Activated CD4-positive, alpha-beta T cell treated with anti-CD3 and anti-CD28 coated beads, Interleukin-2, Interleukin-6, amounts not matched to agents 100 ng/mL and 50 ng/mL, durations not matched to agents 16 hours and 8 hours (primary cell): Measurements from ENCODE around the gene CNTN5.
A peak's percentile ranks its signal among the peaks of the same experiment; 100 is the strongest.

Source experiments
- DNase-seq: peaks from one replicate; pipeline ENCODE4 v3.0.0-alpha.2; 2020

Gene CNTN5

GRCh38 chr11:99987821-99988470, 967.2 kb downstream of the CNTN5 start:
- DNase-seq = no peak

- no peak for DNase-seq
Measured at GRCh38 chr11:99988471-99988837, 967.7 kb downstream of the CNTN5 start.

- DNase-seq = no peak
Measured at GRCh38 chr11:100003985-100004384, 983.2 kb downstream of the CNTN5 start.

GRCh38 chr11:100004541-100004940, 983.8 kb downstream of the CNTN5 start:
- no peak for DNase-seq

GRCh38 chr11:100008417-100008816, 987.7 kb downstream of the CNTN5 start:
- no peak for DNase-seq

GRCh38 chr11:100009728-100010127, 989.0 kb downstream of the CNTN5 start:
- DNase-seq = no peak

- DNase-seq = no peak
Measured at GRCh38 chr11:100010393-100010792, 989.6 kb downstream of the CNTN5 start.

- DNase-seq = no peak
Measured at GRCh38 chr11:100011697-100012096, 990.9 kb downstream of the CNTN5 start.

- DNase-seq = no peak
Measured at GRCh38 chr11:100013011-100013410, 992.3 kb downstream of the CNTN5 start.

- DNase-seq = peak; percentile 12
Measured at GRCh38 chr11:100031973-100032372, 1011.2 kb downstream of the CNTN5 start.

GRCh38 chr11:100061006-100061405, 1040.3 kb downstream of the CNTN5 start:
- DNase-seq = no peak

GRCh38 chr11:100066399-100066798, 1045.7 kb downstream of the CNTN5 start:
- DNase-seq = no peak

GRCh38 chr11:100068116-100068515, 1047.4 kb downstream of the CNTN5 start:
- no peak for DNase-seq

- no peak for DNase-seq
Measured at GRCh38 chr11:100072131-100072530, 1051.4 kb downstream of the CNTN5 start.

- DNase-seq = no peak
Measured at GRCh38 chr11:100080381-100080780, 1059.6 kb downstream of the CNTN5 start.

- DNase-seq = no peak
Measured at GRCh38 chr11:100080821-100081220, 1060.1 kb downstream of the CNTN5 start.

- DNase-seq = no peak
Measured at GRCh38 chr11:100093698-100094097, 1072.9 kb downstream of the CNTN5 start.

- DNase-seq = no peak
Measured at GRCh38 chr11:100094121-100094865, 1073.5 kb downstream of the CNTN5 start.

- DNase-seq = no peak
Measured at GRCh38 chr11:100095809-100096208, 1075.1 kb downstream of the CNTN5 start.

GRCh38 chr11:100098560-100098959, 1077.8 kb downstream of the CNTN5 start:
- no peak for DNase-seq

- no peak for DNase-seq
Measured at GRCh38 chr11:100105255-100105981, 1084.7 kb downstream of the CNTN5 start.

- DNase-seq = no peak
Measured at GRCh38 chr11:100105982-100106358, 1085.2 kb downstream of the CNTN5 start.

- DNase-seq = no peak
Measured at GRCh38 chr11:100119176-100119575, 1098.4 kb downstream of the CNTN5 start.

- DNase-seq = no peak
Measured at GRCh38 chr11:100133114-100133513, 1112.4 kb downstream of the CNTN5 start.
